Upper lobe of left lung (tissue), 6 donors: ENCODE measurements around the gene ASMTL. TPM values are rescaled to one million over a fixed set of nuclear protein-coding genes. Genes with fewer than 3 reads are reported as not detected.
"Not testable (repeated sequence)": the region's sequence is repeated elsewhere in the genome, so short reads cannot be mapped to it uniquely, and the experiment has no call there.

Source experiments
- ATAC-seq, 2 donors: fragments of 200-7000 bp; cut with Tn5 transposase; one replicate each; pipeline ENCODE4 v1.9.1; 2022; ENCODE audit warnings: mild to moderate bottlenecking in 2 of 2, moderate library complexity in 2 of 2; ENCODE audit not compliant: low FRiP score in 2 of 2
- DNase-seq, 2 donors: peaks; one replicate each; pipeline ENCODE4 v3.0.0-alpha.2; 2019 to 2020
- H3K27ac ChIP-seq, 4 donors: fragments of 200-600 bp; sonication (generic); one replicate each; pipeline ENCODE4 v1.5.1; 2016 to 2019
- H3K27me3 ChIP-seq, 4 donors: fragments of 200-600 bp; sonication (generic); one replicate each; pipeline ENCODE4 v1.5.1; 2017 to 2019
- H3K36me3 ChIP-seq, 4 donors: fragments of 200-600 bp; sonication (generic); one replicate each; pipeline ENCODE4 v1.5.1; 2016 to 2019
- H3K4me1 ChIP-seq, 4 donors: fragments of 200-600 bp; sonication (generic); one replicate each; pipeline ENCODE4 v1.5.1; 2018 to 2019
- H3K4me3 ChIP-seq, 4 donors: fragments of 200-600 bp; sonication (generic); one replicate each; pipeline ENCODE4 v1.5.1; 2017 to 2019; ENCODE audit warnings: mild to moderate bottlenecking in 2 of 4, moderate library complexity in 1 of 4
- H3K9me3 ChIP-seq, 4 donors: fragments of 200-600 bp; sonication (generic); one replicate each; pipeline ENCODE4 v1.5.1; 2018 to 2019
- EP300 ChIP-seq, 4 donors: sonication (generic); formaldehyde crosslinking; IDR thresholded peaks; one replicate each; pipeline ENCODE4 v1.5.1; 2017; ENCODE audit warnings: antibody characterized with exemption in 4 of 4, control low read depth in 2 of 4
- POLR2A ChIP-seq, 4 donors: fragments of 450-650 bp; IDR thresholded peaks; one replicate each; pipeline ENCODE4 v1.5.1; 2016 to 2017; ENCODE audit warnings: antibody characterized with exemption in 4 of 4, mild to moderate bottlenecking in 2 of 4
- POLR2AphosphoS5 ChIP-seq, 2 donors: sonication (generic); formaldehyde crosslinking; IDR thresholded peaks; one replicate each; pipeline ENCODE4 v1.5.1; 2017; ENCODE audit warnings: antibody characterized with exemption in 2 of 2
- WGBS, 2 donors: methylation state at CpG; one replicate each; pipeline ENCODE4 v1.1.5; 2017 to 2018; 5-methylcytosine and 5-hydroxymethylcytosine counted together
- total RNA-seq, 6 donors: library from RNA; depleted of rRNA in 4 of 6; stranded (reverse); fragments of >200 nt in 4 of 6; gene quantifications; one replicate each; pipeline versions ENCODE4 v1.1.0 to v1.2.1, GENCODE V29; 2016 to 2021
- TF ChIP-seq, protein P1 (sequence below), 6 experiments: fragments of 450-650 bp in 4 of 6; fragments of 200-600 bp in 2 of 6; sonication (generic) in 2 of 6; IDR thresholded peaks; one replicate each; pipeline ENCODE4 v1.5.1; 2016 to 2019; ENCODE audit warnings: antibody characterized with exemption in 6 of 6
- donor health status: DM: no; HTN: no; CAD: no; lungs with moderate emphysema.
- donor health status: DM: no; HTN: yes; CAD: no; lungs with severe emphysema.

Gene ASMTL
- total RNA-seq, 6 donors from 2014 or later: 11.0 to 28.3 (median 23.2) TPM

DNA sequence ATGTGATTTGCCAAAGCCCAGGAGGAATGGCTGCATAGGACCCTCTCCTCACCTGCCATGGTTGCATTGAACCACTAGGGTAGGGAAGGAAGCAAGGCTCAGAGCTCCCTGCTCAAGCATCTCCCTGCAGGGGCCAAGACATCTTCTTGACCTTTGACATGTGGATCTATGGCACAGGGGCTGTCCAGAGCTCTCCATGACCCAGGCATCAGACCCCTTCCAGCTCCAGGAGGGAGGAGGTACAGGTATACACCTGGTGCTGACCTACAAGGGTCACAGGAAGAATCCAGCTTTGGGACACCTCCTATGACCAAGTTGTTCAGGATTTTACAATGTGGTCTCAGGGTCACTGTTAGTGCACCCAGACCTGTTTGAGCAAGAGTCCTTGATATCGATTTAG is 23.2 kb upstream of the ASMTL start:
- H3K4me3 ChIP-seq: no peak overlapping the region
- DNase-seq (no peak), ATAC-seq (no peak)
- no peaks in the 10 kb centered on the region for H3K27me3 ChIP-seq
- TF ChIP-seq, protein P1, sequence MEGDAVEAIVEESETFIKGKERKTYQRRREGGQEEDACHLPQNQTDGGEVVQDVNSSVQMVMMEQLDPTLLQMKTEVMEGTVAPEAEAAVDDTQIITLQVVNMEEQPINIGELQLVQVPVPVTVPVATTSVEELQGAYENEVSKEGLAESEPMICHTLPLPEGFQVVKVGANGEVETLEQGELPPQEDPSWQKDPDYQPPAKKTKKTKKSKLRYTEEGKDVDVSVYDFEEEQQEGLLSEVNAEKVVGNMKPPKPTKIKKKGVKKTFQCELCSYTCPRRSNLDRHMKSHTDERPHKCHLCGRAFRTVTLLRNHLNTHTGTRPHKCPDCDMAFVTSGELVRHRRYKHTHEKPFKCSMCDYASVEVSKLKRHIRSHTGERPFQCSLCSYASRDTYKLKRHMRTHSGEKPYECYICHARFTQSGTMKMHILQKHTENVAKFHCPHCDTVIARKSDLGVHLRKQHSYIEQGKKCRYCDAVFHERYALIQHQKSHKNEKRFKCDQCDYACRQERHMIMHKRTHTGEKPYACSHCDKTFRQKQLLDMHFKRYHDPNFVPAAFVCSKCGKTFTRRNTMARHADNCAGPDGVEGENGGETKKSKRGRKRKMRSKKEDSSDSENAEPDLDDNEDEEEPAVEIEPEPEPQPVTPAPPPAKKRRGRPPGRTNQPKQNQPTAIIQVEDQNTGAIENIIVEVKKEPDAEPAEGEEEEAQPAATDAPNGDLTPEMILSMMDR (IDR thresholded peaks at IDR 0.05): no peak
- no peak for TF ChIP-seq POLR2AphosphoS5 (IDR thresholded peaks at IDR 0.05)
- 87 to 92% methylated on average over 1 of the region's 1 CpG for WGBS, 2 donors
- H3K9me3 ChIP-seq: no peaks in the 10 kb centered on the region
- no peaks in the 10 kb centered on the region for H3K36me3 ChIP-seq
- H3K4me1 ChIP-seq: no peaks in the 10 kb centered on the region
- no peak overlapping the region for H3K27ac ChIP-seq

GRCh38 chrX:1475481-1475880 is 22.8 kb upstream of the ASMTL start:
- no peak for DNase-seq
- H3K27me3 ChIP-seq: no peaks in the 10 kb centered on the region
- TF ChIP-seq, protein P1 (IDR thresholded peaks at IDR 0.05): no peak
- TF ChIP-seq EP300 (IDR thresholded peaks at IDR 0.05): no peak
- no peak for TF ChIP-seq POLR2A (IDR thresholded peaks at IDR 0.05)
- TF ChIP-seq POLR2AphosphoS5 (IDR thresholded peaks at IDR 0.05): no peak
- H3K27ac ChIP-seq: no peak overlapping the region
- H3K36me3 ChIP-seq: no peaks in the 10 kb centered on the region
- 81 to 85% methylated on average over 4 of the region's 4 CpGs for WGBS, 2 donors
- no peak for ATAC-seq
- no peak overlapping the region for H3K4me3 ChIP-seq
- H3K4me1 ChIP-seq: no peaks in the 10 kb centered on the region
- no peaks in the 10 kb centered on the region for H3K9me3 ChIP-seq

DNA sequence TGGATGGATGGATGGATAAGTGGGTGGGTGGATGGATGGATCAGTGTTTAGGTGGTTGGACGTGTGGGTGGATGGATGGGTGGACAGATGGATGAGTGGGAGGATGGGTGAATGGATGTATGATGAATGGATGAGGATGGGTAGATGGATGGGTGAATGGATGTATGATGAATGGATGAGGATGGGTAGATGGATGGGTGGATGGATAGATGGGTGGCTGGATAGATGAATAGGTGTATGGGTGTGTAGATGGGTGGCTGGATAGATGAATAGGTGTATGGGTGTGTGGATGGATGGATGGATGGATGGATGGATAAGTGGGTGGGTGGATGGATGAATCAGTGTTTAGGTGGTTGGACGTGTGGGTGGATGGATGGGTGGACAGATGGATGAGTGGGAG is 21.9 kb upstream of the ASMTL start:
- H3K9me3 ChIP-seq, H3K27me3 ChIP-seq, H3K4me3 ChIP-seq, H3K36me3 ChIP-seq, ATAC-seq, H3K27ac ChIP-seq, H3K4me1 ChIP-seq, DNase-seq: not testable (repeated sequence)
- WGBS, 2 donors: 75 to 92% methylated on average over 2 of the region's 2 CpGs

DNA sequence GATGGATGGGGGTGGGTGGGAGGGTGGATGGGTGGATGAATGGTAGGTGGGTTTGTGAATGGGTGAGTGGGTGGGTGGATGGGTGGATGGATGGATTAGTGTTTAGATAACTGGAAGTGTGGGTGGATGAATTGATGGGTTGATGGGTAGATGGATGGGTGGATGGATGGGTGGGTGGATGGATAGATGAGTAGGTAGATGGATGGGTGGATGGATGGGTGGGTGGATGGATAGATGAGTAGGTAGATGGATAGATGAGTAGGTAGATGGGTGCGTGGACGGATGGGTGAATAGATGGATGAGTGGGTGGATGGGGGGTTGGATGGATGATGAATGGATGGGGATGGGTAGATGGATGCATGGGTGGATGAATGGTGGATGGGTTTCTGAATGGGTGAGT is 20.3 kb upstream of the ASMTL start:
- DNase-seq (no peak), ATAC-seq (no peak)
- 90 to 93% methylated on average over 2 of the region's 2 CpGs for WGBS, 2 donors
- no peak for TF ChIP-seq POLR2A (IDR thresholded peaks at IDR 0.05)
- TF ChIP-seq, protein P1 (IDR thresholded peaks at IDR 0.05): no peak
- TF ChIP-seq POLR2AphosphoS5 (IDR thresholded peaks at IDR 0.05): no peak
- TF ChIP-seq EP300 (IDR thresholded peaks at IDR 0.05): no peak
- no peaks in the 10 kb centered on the region for H3K27me3 ChIP-seq
- no peak overlapping the region for H3K27ac ChIP-seq
- no peaks in the 10 kb centered on the region for H3K9me3 ChIP-seq
- H3K36me3 ChIP-seq: no peaks in the 10 kb centered on the region
- no peak overlapping the region for H3K4me3 ChIP-seq
- no peaks in the 10 kb centered on the region for H3K4me1 ChIP-seq

DNA sequence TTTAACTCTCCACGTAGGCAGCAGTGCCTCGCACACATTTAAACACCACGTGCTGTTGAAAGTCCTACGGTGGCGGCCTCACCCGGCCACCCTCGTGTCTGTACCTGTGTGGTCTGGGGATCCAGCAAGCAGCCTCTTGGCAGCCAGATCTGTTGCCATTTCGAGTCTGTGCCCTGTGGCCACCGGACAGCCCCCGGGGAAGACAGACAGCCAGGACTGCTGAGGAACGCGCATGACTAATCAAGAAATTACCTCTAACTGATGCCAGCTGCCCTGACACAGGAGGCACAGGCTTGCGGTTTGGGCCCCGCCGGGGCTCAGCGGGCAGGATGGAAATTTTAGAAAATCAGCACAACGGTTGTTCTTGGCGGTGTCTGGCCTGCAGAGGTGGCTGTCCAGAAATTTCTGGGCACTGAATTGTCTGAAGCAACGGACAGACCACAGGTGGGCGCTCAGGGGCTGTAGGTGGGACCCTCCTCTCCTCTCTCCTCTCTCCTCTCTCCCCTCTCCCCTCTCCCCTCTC is 15.6 kb upstream of the ASMTL start:
- H3K36me3 ChIP-seq: no peaks in the 10 kb centered on the region
- peak overlapping the region in 2 of 4 donors; percentile 4 to 45 for H3K27ac ChIP-seq
- H3K9me3 ChIP-seq: no peaks in the 10 kb centered on the region
- peaks cover 0 to 4% (median 0%) of the 10 kb centered on the region in 4 donors for H3K27me3 ChIP-seq
- WGBS, 2 donors: 61% methylated on average over 19 to 20 of the region's 20 CpGs
- peaks cover 0 to 14% (median 3%) of the 10 kb centered on the region in 4 donors for H3K4me1 ChIP-seq
- peak; percentile 50 to 75 for DNase-seq
- TF ChIP-seq EP300 (IDR thresholded peaks at IDR 0.05) (no peak), POLR2AphosphoS5 (IDR thresholded peaks at IDR 0.05) (no peak), POLR2A (IDR thresholded peaks at IDR 0.05) (no peak)
- TF ChIP-seq, protein P1 (IDR thresholded peaks at IDR 0.05): no peak
- no peak overlapping the region for H3K4me3 ChIP-seq
- no peak for ATAC-seq
